RWPE1 (cell line): ENCODE data around the gene C15orf39.

Experiments used
- CTCF ChIA-PET: fragments of 350-600 bp; sonication (Branson Sonifier 250); formaldehyde crosslinking; extraction: SDS; loops from one replicate; lab custom pipeline; 2021; lab: Yijun Ruan, JAX
- POLR2A ChIA-PET: fragments of 400-600 bp; formaldehyde crosslinking; extraction: SDS; loops from one replicate; lab custom pipeline; 2020; ENCODE audit warnings: antibody characterized with exemption; ENCODE audit not compliant: low non-redundant PET; lab: Yijun Ruan, JAX
- DNase-seq: peaks from one replicate; pipeline ENCODE4 v3.0.0; 2012; ENCODE audit warnings: low spot score
- H3K27ac ChIP-seq: fragments of 450-650 bp; 2 replicates; pipeline ENCODE4 v1.5.1; 2017
- TF ChIP-seq, protein P1 (sequence below): fragments of 450-650 bp; conservative IDR thresholded peaks from 2 replicates; pipeline ENCODE4 v1.5.1; 2017; ENCODE audit warnings: low read depth, mild to moderate bottlenecking

The C15orf39 gene

DNA sequence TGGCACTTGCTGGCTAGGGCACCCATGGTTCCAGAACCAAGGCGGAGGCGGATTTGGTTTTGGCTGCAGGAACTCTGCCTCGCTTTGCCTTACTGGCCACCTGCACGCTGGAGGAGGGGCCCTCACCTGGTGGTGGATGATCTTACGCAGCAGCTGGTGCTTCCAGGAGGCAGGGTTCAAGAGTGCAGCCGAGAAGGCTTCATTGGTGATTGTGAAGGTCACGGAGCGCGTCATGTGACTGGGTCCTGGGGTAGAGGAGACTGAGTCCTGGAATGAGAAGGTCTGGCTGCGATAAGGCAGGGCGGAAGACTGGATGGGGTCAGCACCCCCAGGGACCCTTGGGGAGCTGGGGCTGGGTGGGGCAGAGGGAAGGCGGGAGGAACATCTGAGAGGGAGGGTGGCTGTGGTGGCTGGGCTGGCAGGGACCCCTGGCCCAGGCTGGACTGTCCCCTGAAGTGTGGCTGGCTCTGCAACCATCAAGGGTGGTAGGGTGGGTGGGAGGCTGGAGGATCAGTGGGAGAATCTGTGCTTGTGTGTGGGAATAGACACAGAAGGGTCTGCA is 30.7 kb downstream of the C15orf39 start:
- ChIA-PET CTCF (no interaction called here), POLR2A (no interaction called here)
- TF ChIP-seq, protein P1, sequence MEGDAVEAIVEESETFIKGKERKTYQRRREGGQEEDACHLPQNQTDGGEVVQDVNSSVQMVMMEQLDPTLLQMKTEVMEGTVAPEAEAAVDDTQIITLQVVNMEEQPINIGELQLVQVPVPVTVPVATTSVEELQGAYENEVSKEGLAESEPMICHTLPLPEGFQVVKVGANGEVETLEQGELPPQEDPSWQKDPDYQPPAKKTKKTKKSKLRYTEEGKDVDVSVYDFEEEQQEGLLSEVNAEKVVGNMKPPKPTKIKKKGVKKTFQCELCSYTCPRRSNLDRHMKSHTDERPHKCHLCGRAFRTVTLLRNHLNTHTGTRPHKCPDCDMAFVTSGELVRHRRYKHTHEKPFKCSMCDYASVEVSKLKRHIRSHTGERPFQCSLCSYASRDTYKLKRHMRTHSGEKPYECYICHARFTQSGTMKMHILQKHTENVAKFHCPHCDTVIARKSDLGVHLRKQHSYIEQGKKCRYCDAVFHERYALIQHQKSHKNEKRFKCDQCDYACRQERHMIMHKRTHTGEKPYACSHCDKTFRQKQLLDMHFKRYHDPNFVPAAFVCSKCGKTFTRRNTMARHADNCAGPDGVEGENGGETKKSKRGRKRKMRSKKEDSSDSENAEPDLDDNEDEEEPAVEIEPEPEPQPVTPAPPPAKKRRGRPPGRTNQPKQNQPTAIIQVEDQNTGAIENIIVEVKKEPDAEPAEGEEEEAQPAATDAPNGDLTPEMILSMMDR = no peak
- no peak for DNase-seq
- H3K27ac ChIP-seq = no peak overlapping the region

DNA sequence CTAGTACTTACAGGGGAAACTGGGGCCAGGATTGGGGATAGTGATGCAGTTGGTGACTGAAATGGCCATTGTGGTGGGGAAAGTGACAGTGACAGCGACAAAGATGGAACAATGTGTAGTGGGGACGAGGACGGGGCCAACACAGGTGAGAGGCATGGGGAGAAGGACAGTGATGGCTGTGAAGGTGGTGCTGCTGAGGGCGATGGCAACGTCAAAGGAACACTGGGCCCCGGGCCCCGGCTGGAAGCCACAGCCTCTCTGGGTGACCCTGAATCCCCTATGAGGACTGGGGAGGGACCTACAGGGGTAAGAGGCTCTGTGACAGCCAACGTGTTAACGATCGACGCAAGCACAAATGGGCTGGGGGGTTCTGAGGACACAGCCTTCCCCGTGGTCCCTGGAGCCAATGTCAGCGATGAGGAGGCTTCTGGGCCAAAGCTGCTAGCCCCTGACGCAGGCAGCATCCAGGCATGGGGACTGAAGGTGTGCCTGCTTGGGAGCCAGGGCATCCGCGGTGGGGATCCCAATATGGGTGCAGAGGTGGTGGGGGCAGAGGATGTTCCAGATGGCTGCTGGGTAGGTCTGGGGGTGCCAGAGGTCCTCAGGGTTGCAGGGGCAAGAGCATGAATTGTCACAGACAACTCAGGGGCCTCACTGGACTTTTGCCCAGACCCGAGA is 31.3 kb downstream of the C15orf39 start:
- POLR2A ChIA-PET = no interaction called here
- no peak for DNase-seq
- CTCF ChIA-PET = interaction anchor here (0.7 kb wide), 2 partner anchors 76 to 910 kb away, joined by 3 read pairs; no protein-coding TSS in a partner anchor

DNA sequence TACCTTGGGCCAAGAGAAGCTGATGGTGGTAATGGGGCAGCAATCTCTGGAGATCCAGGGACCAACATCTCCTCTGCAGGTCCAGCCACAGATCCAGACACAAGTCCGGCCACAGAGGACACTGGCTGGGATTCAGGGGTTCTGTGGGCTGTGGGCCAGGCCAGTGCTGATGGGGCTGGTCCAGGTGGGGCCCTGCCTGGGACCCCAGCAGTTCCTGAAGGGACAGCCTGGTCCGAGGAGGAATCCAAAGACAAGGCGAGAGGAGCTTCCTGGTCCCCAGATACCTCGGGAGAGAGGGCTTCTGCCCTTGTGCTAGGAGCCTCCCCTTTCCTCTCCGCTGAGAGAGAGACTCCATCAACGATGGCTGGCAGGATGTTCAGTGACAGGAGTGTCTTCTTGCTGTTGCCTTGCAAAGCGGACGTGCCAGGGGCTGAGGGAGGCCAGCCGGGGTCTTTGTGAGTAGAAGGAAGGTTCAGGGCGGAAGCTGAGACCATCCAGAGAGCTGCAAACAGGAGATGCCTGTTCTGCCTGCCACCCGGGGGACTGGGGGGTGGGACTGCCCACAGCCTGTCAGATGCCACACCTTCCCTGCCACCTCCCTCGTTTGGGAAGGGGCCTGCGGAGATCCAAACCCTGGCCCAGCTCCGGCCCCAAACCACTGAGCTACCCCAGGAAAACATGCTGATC is 32.0 kb downstream of the C15orf39 start:
- TF ChIP-seq, protein P1 = no peak
- no peak for DNase-seq
- ChIA-PET POLR2A (no interaction called here), CTCF (interaction anchor here (0.7 kb wide), 2 partner anchors 77 to 911 kb away, joined by 3 read pairs; no protein-coding TSS in a partner anchor)
- no peak overlapping the region for H3K27ac ChIP-seq

More for the DNA sequence above, 31.3 kb downstream of the C15orf39 start:
- TF ChIP-seq, protein P1 = no peak
- no peak overlapping the region for H3K27ac ChIP-seq

DNA sequence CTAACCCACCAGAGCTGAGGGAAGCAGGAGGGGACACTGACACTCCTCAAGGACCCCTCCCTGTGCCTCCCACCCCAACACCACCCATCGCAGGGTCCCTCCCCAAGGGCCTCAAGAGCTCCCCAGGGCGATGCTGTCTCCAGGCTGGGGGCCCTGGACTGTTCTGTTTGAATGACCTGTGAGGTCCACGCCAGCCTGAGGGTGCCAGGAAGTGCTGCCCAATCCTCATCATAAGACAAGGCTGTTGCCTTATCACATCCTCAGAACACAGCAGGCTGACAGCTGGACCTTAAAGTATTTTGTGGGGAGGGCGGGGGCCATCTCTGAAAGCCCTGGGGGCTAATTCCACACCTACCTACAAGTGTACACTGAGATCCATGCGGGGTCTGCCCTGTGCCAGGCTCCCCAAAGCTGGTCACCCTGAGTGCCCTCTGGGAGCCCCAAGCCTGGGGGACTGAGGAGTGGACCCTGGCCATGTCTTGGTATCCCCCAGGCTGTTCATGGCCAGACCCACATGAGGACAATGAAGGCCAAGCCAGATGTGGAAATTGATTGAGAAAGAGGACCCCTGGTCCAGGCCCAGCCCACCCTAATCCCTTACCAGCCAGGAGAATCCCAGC is 32.6 kb downstream of the C15orf39 start:
- CTCF ChIA-PET = no interaction called here
- TF ChIP-seq, protein P1 = no peak
- no peak overlapping the region for H3K27ac ChIP-seq
- POLR2A ChIA-PET = no interaction called here
- no peak for DNase-seq

DNA sequence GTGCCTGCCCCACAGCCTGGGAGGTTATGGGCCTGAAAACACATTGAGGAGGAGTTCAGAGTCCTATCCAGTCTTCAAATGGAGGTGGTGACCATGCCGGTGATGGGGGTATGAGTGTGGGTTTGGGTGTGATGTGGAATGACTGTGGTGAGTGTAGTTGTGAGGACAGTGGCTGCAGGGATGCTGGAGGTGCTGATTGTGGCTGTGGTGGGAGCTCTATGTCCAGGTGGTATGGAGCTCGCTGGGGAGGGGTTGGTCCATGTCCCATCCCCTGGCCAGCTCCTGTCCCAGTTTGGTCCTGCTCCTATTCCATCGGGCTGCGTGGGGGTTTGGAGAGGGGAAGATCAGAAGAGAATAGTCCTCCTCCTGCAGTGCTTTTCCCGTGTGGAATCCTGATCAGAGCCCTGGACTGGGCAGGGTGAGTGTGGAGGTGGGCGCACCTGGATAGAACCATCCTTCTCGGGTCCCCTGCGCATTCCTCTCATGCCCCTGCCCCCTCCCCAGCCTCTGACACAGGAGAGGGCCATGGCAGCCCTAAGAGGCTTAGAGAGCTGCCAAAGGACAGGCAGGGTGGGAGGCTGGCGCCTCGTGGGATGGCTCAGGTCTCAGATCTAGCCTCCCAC is 33.5 kb downstream of the C15orf39 start:
- TF ChIP-seq, protein P1 = no peak
- POLR2A ChIA-PET = no interaction called here

More for the DNA sequence above, 33.5 kb downstream of the C15orf39 start:
- CTCF ChIA-PET = interaction anchor here (0.6 kb wide), 1 partner anchor 464 kb away, joined by 5 read pairs; no protein-coding TSS in a partner anchor
- no peak for DNase-seq
- H3K27ac ChIP-seq = no peak overlapping the region
